CD4-positive, alpha-beta T cell treated with Interleukin-4 for 1 hour (primary cell): ENCODE measurements around the gene CABCOCO1.

Source experiments
- DNase-seq, 2 donors: peaks; one replicate each; pipeline ENCODE4 v3.0.0-alpha.2; 2020 to 2022

The CABCOCO1 gene

GRCh38 chr10:61662794-61663259, at the start of gene CABCOCO1:
Gene CABCOCO1, plus strand, starts transcription at chr10:61662929. Its CDS starts 44 bp downstream, at chr10:61662973.
- DNase-seq, result no peak

- no peak for DNase-seq
These were observed 49.1 kb upstream of the CABCOCO1 start for GRCh38 chr10:61613665-61614064.

GRCh38 chr10:61616611-61617010, 46.1 kb upstream of the CABCOCO1 start:
- no peak for DNase-seq

- no peak for DNase-seq
These were observed 45.5 kb upstream of the CABCOCO1 start for GRCh38 chr10:61617180-61617579.

GRCh38 chr10:61617586-61617985, 45.1 kb upstream of the CABCOCO1 start:
- DNase-seq, result no peak

- DNase-seq, result no peak
These were observed 44.3 kb upstream of the CABCOCO1 start for GRCh38 chr10:61618388-61618961.

- DNase-seq, result no peak
These were observed 42.2 kb upstream of the CABCOCO1 start for GRCh38 chr10:61620506-61620905.

GRCh38 chr10:61621605-61622051, 41.1 kb upstream of the CABCOCO1 start:
- DNase-seq, result no peak

- DNase-seq, result no peak
These were observed 39.6 kb upstream of the CABCOCO1 start for GRCh38 chr10:61623161-61623560.

GRCh38 chr10:61626209-61626608, 36.5 kb upstream of the CABCOCO1 start:
- DNase-seq, result no peak

GRCh38 chr10:61627266-61627665, 35.5 kb upstream of the CABCOCO1 start:
- DNase-seq, result no peak

GRCh38 chr10:61628151-61628874, 34.4 kb upstream of the CABCOCO1 start:
- DNase-seq, result no peak

- no peak for DNase-seq
These were observed 33.7 kb upstream of the CABCOCO1 start for GRCh38 chr10:61628875-61629513.

GRCh38 chr10:61629576-61629975, 33.2 kb upstream of the CABCOCO1 start:
- no peak for DNase-seq

GRCh38 chr10:61632057-61632670, 30.6 kb upstream of the CABCOCO1 start:
- no peak for DNase-seq

GRCh38 chr10:61633665-61634064, 29.1 kb upstream of the CABCOCO1 start:
- DNase-seq, result no peak

- DNase-seq, result no peak
These were observed 28.0 kb upstream of the CABCOCO1 start for GRCh38 chr10:61634746-61635145.

- no peak for DNase-seq
These were observed 27.3 kb upstream of the CABCOCO1 start for GRCh38 chr10:61635471-61635870.

- DNase-seq, result no peak
These were observed 26.8 kb upstream of the CABCOCO1 start for GRCh38 chr10:61635932-61636331.

GRCh38 chr10:61639952-61640351, 22.8 kb upstream of the CABCOCO1 start:
- DNase-seq, result no peak

- DNase-seq, result no peak
These were observed 21.9 kb upstream of the CABCOCO1 start for GRCh38 chr10:61640856-61641255.

GRCh38 chr10:61642150-61642571, 20.6 kb upstream of the CABCOCO1 start:
- no peak for DNase-seq

GRCh38 chr10:61642676-61643075, 20.1 kb upstream of the CABCOCO1 start:
- no peak for DNase-seq
